Measurements from ENCODE around the gene SCGB2B2. TPM values are rescaled to one million over a fixed set of nuclear protein-coding genes. Genes with fewer than 3 reads are reported as not detected.

The SCGB2B2 gene
- total RNA-seq, 1 experiment from 2014 or later = 0.59 TPM

DNA sequence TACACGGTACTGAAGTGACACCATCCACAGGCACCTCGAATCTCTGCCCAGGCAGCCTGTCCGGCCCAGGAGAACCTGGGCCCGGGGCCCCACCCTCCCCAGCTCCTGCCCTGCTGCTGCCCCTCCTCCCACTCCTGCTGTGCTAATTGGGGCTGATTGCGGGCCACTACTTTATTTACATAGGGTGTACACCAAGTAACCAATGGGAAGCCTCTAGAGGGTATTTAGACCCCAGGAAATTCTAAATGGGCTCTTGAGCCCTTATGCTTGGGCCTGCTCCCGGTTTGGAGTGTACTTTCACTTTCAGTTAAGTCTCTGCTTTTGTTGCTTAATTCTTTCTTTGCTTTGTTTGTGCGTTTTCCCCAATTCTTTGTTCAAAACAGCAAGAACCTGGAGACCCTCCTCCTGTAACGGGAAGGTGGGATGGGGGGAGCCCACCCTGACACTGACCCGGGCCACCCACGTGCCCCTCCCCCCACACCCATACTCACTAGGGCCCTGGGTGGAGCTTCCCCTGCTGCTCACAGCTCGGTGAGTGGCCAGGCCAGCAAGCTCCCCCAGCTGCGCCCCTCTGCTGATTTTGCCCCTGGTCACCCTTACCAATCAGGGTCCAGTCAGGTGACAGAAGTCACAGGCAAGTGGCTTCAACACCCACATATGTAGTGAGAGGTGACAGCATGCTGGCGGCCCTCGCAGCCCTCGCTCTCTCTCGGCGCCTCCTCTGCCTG lies 9.4 kb downstream of the SCGB2B2 start:
- no peak for DNase-seq (ENCODE audit: low read depth, low spot score)
- Histone ChIP-seq H3K4me1 (ENCODE audit: control insufficient read depth, insufficient read depth, low read length) (peaks cover 3% of the 10 kb centered on the region), H3K27ac (ENCODE audit: low read length) (peak overlapping the region; percentile 91), H3K27me3 (ENCODE audit: control insufficient read depth, insufficient read depth, low read length) (no peaks in the 10 kb centered on the region), H3K4me3 (ENCODE audit: low read depth in 2 of 2, low read length in 2 of 2) (peak overlapping the region; percentile 32 to 63), H3K9me3 (ENCODE audit: control insufficient read depth, insufficient read depth, low read depth, low read length) (no peaks in the 10 kb centered on the region), H3K36me3 (ENCODE audit: control insufficient read depth, insufficient read depth, low read length) (no peaks in the 10 kb centered on the region)
- no TSS peak for BruUV-seq (replicated peaks)
- CTCF ChIA-PET = interaction anchor here (0.8 kb wide), 1 partner anchor 28 kb away, joined by 5 read pairs; no protein-coding TSS in a partner anchor
- intact Hi-C loops (cut with micrococcal nuclease; ENCODE audit: unreplicated experiment) (no loop called here), in situ Hi-C loops (cut with HindIII; ENCODE audit: low pct_unique_long_range_greater_than_20kb, low sequenced_read_pairs) (no loop called here)
- TF ChIP-seq POLR2AphosphoS5 (IDR thresholded peaks at IDR 0.05; ENCODE audit: low read depth, low read length) (no peak), TCF7L2 (IDR thresholded peaks at IDR 0.05; ENCODE audit: low read depth, low read length) (no peak), SIN3A (IDR thresholded peaks at IDR 0.05; ENCODE audit: borderline replicate concordance, insufficient read depth, low read depth, low read length) (no peak), CTCF (IDR thresholded peaks at IDR 0.05) (no peak), REST (IDR thresholded peaks at IDR 0.05; ENCODE audit: insufficient read depth in 1 of 2, low read depth in 2 of 2, low read length in 1 of 2) (no peak)
- POLR2A ChIA-PET = no interaction called here
- peak; percentile 62 for ATAC-seq

- peak overlapping the region; percentile 91 for H3K27ac ChIP-seq (ENCODE audit: low read length)
- no peak overlapping the region; a peak in 2 of 4 replicates for H3K4me3 ChIP-seq (ENCODE audit: low read depth in 2 of 2, low read length in 2 of 2)
- peak; percentile 41 for ATAC-seq
- ChIA-PET POLR2A (no interaction called here), CTCF (interaction anchor here (0.8 kb wide), 1 partner anchor 27 kb away, joined by 5 read pairs; no protein-coding TSS in a partner anchor)
- no peaks in the 10 kb centered on the region for H3K9me3 ChIP-seq (ENCODE audit: control insufficient read depth, insufficient read depth, low read depth, low read length)
- no peaks in the 10 kb centered on the region for H3K27me3 ChIP-seq (ENCODE audit: control insufficient read depth, insufficient read depth, low read length)
- intact Hi-C loops (cut with micrococcal nuclease; ENCODE audit: unreplicated experiment) = no loop called here
- no TSS peak for BruUV-seq (replicated peaks)
- TF ChIP-seq TCF7L2 (IDR thresholded peaks at IDR 0.05; ENCODE audit: low read depth, low read length) (no peak), CTCF (IDR thresholded peaks at IDR 0.05) (no peak), REST (IDR thresholded peaks at IDR 0.05; ENCODE audit: insufficient read depth in 1 of 2, low read depth in 2 of 2, low read length in 1 of 2) (no peak), SIN3A (IDR thresholded peaks at IDR 0.05; ENCODE audit: borderline replicate concordance, insufficient read depth, low read depth, low read length) (no peak), POLR2AphosphoS5 (IDR thresholded peaks at IDR 0.05; ENCODE audit: low read depth, low read length) (no peak)
- peaks cover 3% of the 10 kb centered on the region for H3K4me1 ChIP-seq (ENCODE audit: control insufficient read depth, insufficient read depth, low read length)
- no peaks in the 10 kb centered on the region for H3K36me3 ChIP-seq (ENCODE audit: control insufficient read depth, insufficient read depth, low read length)
- in situ Hi-C loops (cut with HindIII; ENCODE audit: low pct_unique_long_range_greater_than_20kb, low sequenced_read_pairs) = no loop called here
- no peak for DNase-seq (ENCODE audit: low read depth, low spot score)
Measured at GRCh38 chr19:34666958-34667265, 10.0 kb downstream of the SCGB2B2 start.

Measured in Panc1 (cell line).